Activated CD8-positive, alpha-beta T cell treated with anti-CD3 and anti-CD28 coated beads for 36 hours (primary cell): ENCODE results near the gene CDSN. TPM values are rescaled to one million over a fixed set of nuclear protein-coding genes. Genes with fewer than 3 reads are reported as not detected.

Experiments used
- ATAC-seq: fragments of 200-7000 bp; cut with Tn5 transposase; one replicate; pipeline ENCODE4 v1.10.0; 2021; ENCODE audit warnings: mild to moderate bottlenecking, moderate library complexity
- CTCF ChIA-PET: fragments of 350-600 bp; sonication (Branson Sonifier 250); formaldehyde crosslinking; loops from one replicate; lab custom pipeline; 2021; ENCODE audit warnings: antibody characterized with exemption; lab: Charles Lee
- POLR2A ChIA-PET: fragments of 350-600 bp; sonication (Branson Sonifier 250); formaldehyde crosslinking; loops from one replicate; lab custom pipeline; 2021; ENCODE audit warnings: antibody characterized with exemption; lab: Charles Lee
- DNase-seq: peaks from one replicate; pipeline ENCODE4 v3.0.0-alpha.2; 2020
- H3K27ac Mint-ChIP-seq: one replicate; pipeline ENCODE4 v1.8.0; 2021; ENCODE audit warnings: mild to moderate bottlenecking, mixed read lengths
- H3K27me3 Mint-ChIP-seq: one replicate; pipeline ENCODE4 v1.8.0; 2021; ENCODE audit warnings: mixed read lengths
- H3K36me3 Mint-ChIP-seq: one replicate; pipeline ENCODE4 v1.8.0; 2021; ENCODE audit warnings: low read depth, mixed read lengths
- H3K4me1 Mint-ChIP-seq: one replicate; pipeline ENCODE4 v1.8.0; 2021; ENCODE audit warnings: low read depth, mixed read lengths
- H3K4me3 Mint-ChIP-seq: one replicate; pipeline ENCODE4 v1.8.0; 2021; ENCODE audit warnings: mild to moderate bottlenecking, moderate library complexity, mixed read lengths
- H3K9me3 Mint-ChIP-seq: one replicate; pipeline ENCODE4 v1.8.0; 2021; ENCODE audit warnings: mixed read lengths
- intact Hi-C: fragments of 100-400 bp; cut with micrococcal nuclease; formaldehyde crosslinking; loops from one replicate; pipeline ENCODE4 v1.10.0; 2022
- total RNA-seq, 2 experiments: library from RNA; stranded (reverse); gene quantifications; one replicate each; pipeline ENCODE4 v1.2.3, GENCODE V29; 2021
- TF ChIP-seq, protein P1 (sequence below): fragments of 200-600 bp; IDR thresholded peaks from one replicate; pipeline ENCODE4 v1.8.0; 2022; ENCODE audit warnings: antibody characterized with exemption, mild to moderate bottlenecking

The CDSN gene
- total RNA-seq, 2 experiments from 2014 or later: not detected

DNA sequence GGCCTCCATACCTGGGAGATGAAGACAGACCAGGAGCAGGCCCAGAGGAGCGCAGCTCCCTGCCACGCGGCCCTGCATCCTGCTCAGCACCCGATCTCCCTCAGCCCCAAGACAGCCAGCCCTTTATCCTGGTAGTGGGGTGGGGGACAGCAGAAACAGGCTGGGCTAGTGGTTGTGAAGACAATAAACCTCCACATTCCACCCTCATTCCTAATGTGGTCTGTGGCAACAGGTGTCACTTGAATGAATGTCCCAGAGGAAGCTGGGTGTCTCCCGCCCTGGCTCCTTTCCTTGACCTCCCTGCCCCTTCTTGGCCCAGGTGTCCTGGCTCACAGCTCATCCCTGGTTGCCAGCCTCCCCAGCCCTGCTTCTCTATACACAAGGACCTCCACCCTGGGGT is 7.8 kb downstream of the CDSN start, which contains the start of gene C6orf15:
C6orf15 (minus strand) TSS at position 98 of the 400 bp plus-strand sequence; CDS start at position 78, 20 bp downstream.
- intact Hi-C loops: no loop called here
- CTCF ChIA-PET: interaction anchor here (2.0 kb wide), 2 partner anchors 17 to 254 kb away, joined by 5 to 6 read pairs; no protein-coding TSS in a partner anchor
- TF ChIP-seq, protein P1, sequence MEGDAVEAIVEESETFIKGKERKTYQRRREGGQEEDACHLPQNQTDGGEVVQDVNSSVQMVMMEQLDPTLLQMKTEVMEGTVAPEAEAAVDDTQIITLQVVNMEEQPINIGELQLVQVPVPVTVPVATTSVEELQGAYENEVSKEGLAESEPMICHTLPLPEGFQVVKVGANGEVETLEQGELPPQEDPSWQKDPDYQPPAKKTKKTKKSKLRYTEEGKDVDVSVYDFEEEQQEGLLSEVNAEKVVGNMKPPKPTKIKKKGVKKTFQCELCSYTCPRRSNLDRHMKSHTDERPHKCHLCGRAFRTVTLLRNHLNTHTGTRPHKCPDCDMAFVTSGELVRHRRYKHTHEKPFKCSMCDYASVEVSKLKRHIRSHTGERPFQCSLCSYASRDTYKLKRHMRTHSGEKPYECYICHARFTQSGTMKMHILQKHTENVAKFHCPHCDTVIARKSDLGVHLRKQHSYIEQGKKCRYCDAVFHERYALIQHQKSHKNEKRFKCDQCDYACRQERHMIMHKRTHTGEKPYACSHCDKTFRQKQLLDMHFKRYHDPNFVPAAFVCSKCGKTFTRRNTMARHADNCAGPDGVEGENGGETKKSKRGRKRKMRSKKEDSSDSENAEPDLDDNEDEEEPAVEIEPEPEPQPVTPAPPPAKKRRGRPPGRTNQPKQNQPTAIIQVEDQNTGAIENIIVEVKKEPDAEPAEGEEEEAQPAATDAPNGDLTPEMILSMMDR: no peak
- H3K36me3 Mint-ChIP-seq: no peaks in the 10 kb centered on the region
- no peak for ATAC-seq
- H3K9me3 Mint-ChIP-seq: no peaks in the 10 kb centered on the region
- POLR2A ChIA-PET: no interaction called here
- H3K27ac Mint-ChIP-seq: no peak within 1 kb of the TSS
- no peak for DNase-seq
- H3K27me3 Mint-ChIP-seq: no peaks in the 10 kb centered on the region
- no peak within 1 kb of the TSS for H3K4me3 Mint-ChIP-seq
- H3K4me1 Mint-ChIP-seq: no peaks in the 10 kb centered on the region

DNA sequence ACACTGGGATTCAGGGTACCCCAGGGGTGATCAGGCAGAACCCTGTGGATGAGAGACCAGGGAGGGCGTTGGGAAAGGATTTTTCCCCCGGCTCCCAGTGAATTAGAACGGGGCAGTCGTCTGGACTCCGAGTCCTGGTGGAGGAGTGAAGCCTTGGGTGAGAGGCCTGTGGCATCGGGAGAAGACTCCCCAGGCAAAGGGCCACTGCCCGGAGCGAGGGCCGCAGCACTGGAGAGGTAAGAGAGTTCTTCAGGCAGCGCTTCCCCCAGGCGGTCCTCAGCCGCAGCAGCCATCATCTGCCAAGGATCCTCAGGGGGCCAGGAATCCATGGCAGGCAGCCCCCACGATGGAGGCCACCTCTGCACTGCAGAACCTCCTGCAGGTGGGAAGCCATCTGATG is 8.5 kb downstream of the CDSN start:
- Mint-ChIP-seq H3K9me3 (no peaks in the 10 kb centered on the region), H3K27ac (no peak overlapping the region)
- POLR2A ChIA-PET: no interaction called here

DNA sequence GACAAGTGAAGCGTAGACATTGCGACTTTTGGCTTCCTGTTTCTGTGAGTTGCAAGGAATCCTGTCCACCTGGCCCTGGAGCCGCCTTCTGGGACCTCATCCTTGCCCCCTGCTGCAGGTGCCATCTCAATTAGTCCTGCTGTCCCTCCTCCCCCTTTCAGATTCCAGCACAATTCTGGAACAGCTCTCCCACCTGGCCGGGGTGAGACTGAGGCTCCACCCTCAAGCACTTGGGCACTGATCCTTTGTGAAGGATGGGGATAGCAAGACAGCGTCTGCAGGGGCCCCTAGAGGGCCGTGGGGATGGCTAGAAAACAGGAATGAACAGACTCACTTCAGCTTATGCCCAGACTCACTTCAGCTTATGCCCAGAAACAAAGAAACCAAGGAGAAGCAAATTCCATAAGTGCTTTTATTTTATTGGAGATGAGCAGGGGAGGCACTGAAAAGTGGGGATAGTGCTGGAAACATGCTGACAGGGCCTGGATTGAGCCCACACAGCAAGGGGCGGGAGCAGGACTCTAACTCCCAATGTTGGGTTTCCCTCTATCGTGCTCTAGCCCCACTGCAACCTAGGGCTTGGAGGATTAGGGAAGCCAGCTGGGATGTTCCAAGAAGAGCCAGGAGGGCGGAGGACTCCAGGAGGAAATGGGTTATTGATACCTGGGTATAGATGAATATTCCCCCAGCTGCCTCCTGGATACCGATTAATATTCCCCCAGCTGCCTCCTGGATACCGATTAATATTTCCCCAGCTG is 9.2 kb downstream of the CDSN start:
- ChIA-PET POLR2A (no interaction called here), CTCF (interaction anchor here (0.9 to 2.0 kb wide), 2 partner anchors 18 to 31 kb away, joined by 4 to 6 read pairs; no protein-coding TSS in a partner anchor)
- ATAC-seq (no peak), DNase-seq (no peak)
- H3K9me3 Mint-ChIP-seq: no peaks in the 10 kb centered on the region
- no peak overlapping the region for H3K4me3 Mint-ChIP-seq
- H3K36me3 Mint-ChIP-seq: no peaks in the 10 kb centered on the region
- TF ChIP-seq, protein P1: no peak
- peaks cover 5% of the 10 kb centered on the region for H3K4me1 Mint-ChIP-seq
- intact Hi-C loops: no loop called here
- no peak overlapping the region for H3K27ac Mint-ChIP-seq
- H3K27me3 Mint-ChIP-seq: no peaks in the 10 kb centered on the region

More for the DNA sequence above, 8.5 kb downstream of the CDSN start:
- TF ChIP-seq, protein P1: no peak
- ATAC-seq (no peak), DNase-seq (no peak)
- intact Hi-C loops: no loop called here
- CTCF ChIA-PET: interaction anchor here (2.0 kb wide), 1 partner anchor 17 kb away, joined by 6 read pairs; no protein-coding TSS in a partner anchor
- H3K4me1 Mint-ChIP-seq: peaks cover under 1% of the 10 kb centered on the region
- no peaks in the 10 kb centered on the region for H3K27me3 Mint-ChIP-seq
- H3K4me3 Mint-ChIP-seq: no peak overlapping the region
- H3K36me3 Mint-ChIP-seq: no peaks in the 10 kb centered on the region

DNA sequence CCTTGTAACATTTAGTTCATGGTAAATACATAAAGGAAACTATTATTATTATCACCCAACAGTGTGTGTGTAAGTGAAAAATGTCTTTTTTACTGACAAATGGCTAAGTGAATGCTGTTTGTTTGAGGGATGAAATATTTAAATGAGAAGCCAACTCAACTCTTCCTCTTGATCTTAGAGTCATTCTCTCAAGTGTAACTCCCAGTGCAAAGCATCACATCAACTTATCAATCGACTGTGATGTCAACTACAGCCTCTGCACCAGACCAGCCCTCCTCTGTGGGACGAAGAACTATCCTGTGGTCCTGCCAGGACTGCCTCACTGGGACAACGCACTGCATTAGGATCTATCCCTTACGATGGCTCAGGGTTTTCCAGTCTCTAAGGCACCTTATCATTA is 13.2 kb downstream of the CDSN start:
- no peaks in the 10 kb centered on the region for H3K27me3 Mint-ChIP-seq
- ChIA-PET CTCF (no interaction called here), POLR2A (no interaction called here)
- DNase-seq: no peak
- no peaks in the 10 kb centered on the region for H3K9me3 Mint-ChIP-seq
- no peak overlapping the region for H3K4me3 Mint-ChIP-seq
- H3K27ac Mint-ChIP-seq: no peak overlapping the region
- H3K4me1 Mint-ChIP-seq: peaks cover 5% of the 10 kb centered on the region
- no peak for ATAC-seq
- H3K36me3 Mint-ChIP-seq: no peaks in the 10 kb centered on the region
- TF ChIP-seq, protein P1: no peak
- intact Hi-C loops: no loop called here

DNA sequence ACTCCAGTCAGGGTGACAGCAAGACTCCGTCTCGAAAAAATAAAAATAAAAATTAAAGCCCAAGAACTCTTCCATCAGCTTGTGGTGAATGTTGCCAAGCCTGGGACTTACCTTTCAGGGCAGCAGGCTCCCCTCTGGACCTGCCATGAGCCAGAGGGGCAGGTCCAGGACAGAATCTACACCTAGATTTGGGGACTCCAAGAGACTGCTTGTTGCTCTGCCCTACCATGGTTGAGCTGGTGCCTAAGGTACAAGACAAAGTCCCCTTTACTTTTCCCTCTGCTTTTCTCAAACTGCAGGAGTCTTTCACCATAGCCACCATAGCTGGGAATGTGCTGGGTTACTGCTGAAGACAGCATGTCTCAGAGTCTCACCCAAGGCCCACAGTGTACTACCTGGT is 17.1 kb downstream of the CDSN start:
- Mint-ChIP-seq H3K4me3 (no peak overlapping the region), H3K27me3 (no peaks in the 10 kb centered on the region), H3K36me3 (no peaks in the 10 kb centered on the region), H3K27ac (no peak overlapping the region), H3K9me3 (no peaks in the 10 kb centered on the region), H3K4me1 (peaks cover 5% of the 10 kb centered on the region)
- intact Hi-C loops: no loop called here
- ATAC-seq (no peak), DNase-seq (no peak)
- CTCF ChIA-PET: interaction anchor here (1.1 to 2.2 kb wide), 5 partner anchors 11 to 85 kb away, joined by 3 to 6 read pairs (median 3); no protein-coding TSS in a partner anchor
- TF ChIP-seq, protein P1: no peak
- POLR2A ChIA-PET: interaction anchor here (1.0 kb wide), 1 partner anchor 62 kb away, joined by 3 read pairs; no protein-coding TSS in a partner anchor
